CD14-positive monocyte (primary cell): ENCODE measurements around the gene TFAP2E. TPM values are rescaled to one million over a fixed set of nuclear protein-coding genes. Genes with fewer than 3 reads are reported as not detected.

Experiments
- DNase-seq, 3 donors: peaks; one replicate each; pipeline ENCODE4 v3.0.0-alpha.2; 2011 to 2022
- H2AFZ ChIP-seq: 2 replicates; pipeline ENCODE4 v1.6.0; 2012; ENCODE audit warnings: mild to moderate bottlenecking, low read depth, low read length, inconsistent platforms; ENCODE audit not compliant: insufficient read depth, poor library complexity, severe bottlenecking
- H3K27ac ChIP-seq, 2 donors: 1 replicate in 1 of 2; 2 replicates in 1 of 2; pipeline ENCODE4 v1.5.1; 2012 to 2013; ENCODE audit warnings: low read length in 2 of 2, control low read depth in 1 of 2, inconsistent platforms in 1 of 2, low read depth in 1 of 2, mild to moderate bottlenecking in 1 of 2
- H3K27me3 ChIP-seq, 2 donors: one replicate each; pipeline versions ENCODE4 v1.6.0 to v1.6.1; 2011 to 2013; ENCODE audit warnings: low read length in 2 of 2; ENCODE audit not compliant: control insufficient read depth in 2 of 2, insufficient read depth in 2 of 2
- H3K36me3 ChIP-seq, 2 donors: replicated peaks in 1 of 2; 1 replicate in 1 of 2; 2 replicates in 1 of 2; pipeline versions ENCODE4 v1.5.1 to v1.6.1; 2012 to 2013; ENCODE audit warnings: low read length in 2 of 2, control low read depth in 1 of 2, inconsistent platforms in 1 of 2, mild to moderate bottlenecking in 1 of 2; ENCODE audit not compliant: insufficient read depth in 2 of 2, control insufficient read depth in 1 of 2
- H3K4me1 ChIP-seq, 2 donors: 1 replicate in 1 of 2; 2 replicates in 1 of 2; pipeline versions ENCODE4 v1.5.1 to v1.6.1; 2012 to 2013; ENCODE audit warnings: low read length in 2 of 2, control low read depth in 1 of 2, inconsistent platforms in 1 of 2, mild to moderate bottlenecking in 1 of 2, moderate library complexity in 1 of 2; ENCODE audit not compliant: insufficient read depth in 2 of 2, control insufficient read depth in 1 of 2
- H3K4me2 ChIP-seq: replicated peaks from 2 replicates; pipeline ENCODE3; 2012; ENCODE audit warnings: low read length, moderate library complexity, mild to moderate bottlenecking; ENCODE audit not compliant: poor library complexity, severe bottlenecking; ENCODE audit errors: extremely low read depth
- H3K4me3 ChIP-seq, 3 experiments: fragments of 200-600 bp in 1 of 3; sonication (generic) in 1 of 3; replicated peaks in 1 of 3; 1 replicate in 2 of 3; 2 replicates in 1 of 3; pipeline ENCODE4 v1.5.1; 2011 to 2013; ENCODE audit warnings: low read length in 3 of 3, mild to moderate bottlenecking in 3 of 3, control low read depth in 2 of 3, low read depth in 2 of 3, inconsistent platforms in 1 of 3, moderate library complexity in 1 of 3
- H3K79me2 ChIP-seq: 2 replicates; pipeline ENCODE4 v1.6.0; 2012; ENCODE audit warnings: mild to moderate bottlenecking, control low read depth, inconsistent platforms, low read length, moderate library complexity; ENCODE audit not compliant: insufficient read depth
- H3K9ac ChIP-seq: 2 replicates; pipeline ENCODE4 v1.6.0; 2017; ENCODE audit warnings: low read length, mild to moderate bottlenecking; ENCODE audit not compliant: insufficient read depth, poor library complexity, severe bottlenecking
- H3K9me3 ChIP-seq, 2 donors: replicated peaks in 1 of 2; 1 replicate in 1 of 2; 2 replicates in 1 of 2; pipeline versions ENCODE4 v1.5.1 to v1.6.1; 2012 to 2013; ENCODE audit warnings: low read length in 2 of 2, control low read depth in 1 of 2; ENCODE audit not compliant: control insufficient read depth in 1 of 2, insufficient read depth in 1 of 2
- H4K20me1 ChIP-seq: 2 replicates; pipeline ENCODE4 v1.6.0; 2012; ENCODE audit warnings: mild to moderate bottlenecking, low read length, control low read depth, moderate library complexity; ENCODE audit not compliant: insufficient read depth
- H3K27ac Mint-ChIP-seq, 7 donors: one replicate each; pipeline ENCODE4 v1.8.0; 2020; ENCODE audit warnings: mild to moderate bottlenecking in 7 of 7, mixed read lengths in 7 of 7, moderate library complexity in 6 of 7, inconsistent platforms in 2 of 7
- H3K27me3 Mint-ChIP-seq, 3 donors: one replicate each; pipeline ENCODE4 v1.8.0; 2021 to 2022; ENCODE audit warnings: low read depth in 3 of 3, mild to moderate bottlenecking in 3 of 3, mixed read lengths in 3 of 3, moderate library complexity in 3 of 3, inconsistent platforms in 1 of 3
- H3K36me3 Mint-ChIP-seq, 2 donors: one replicate each; pipeline ENCODE4 v1.8.0; 2020; ENCODE audit warnings: mixed read lengths in 2 of 2, inconsistent platforms in 1 of 2, mild to moderate bottlenecking in 1 of 2
- H3K4me1 Mint-ChIP-seq: one replicate; pipeline ENCODE4 v1.8.0; 2020; ENCODE audit warnings: mild to moderate bottlenecking, mixed read lengths
- H3K4me3 Mint-ChIP-seq, 2 donors: one replicate each; pipeline ENCODE4 v1.8.0; 2020; ENCODE audit warnings: mild to moderate bottlenecking in 2 of 2, mixed read lengths in 2 of 2, moderate library complexity in 1 of 2
- H3K9me3 Mint-ChIP-seq, 7 donors: one replicate each; pipeline ENCODE4 v1.8.0; 2020 to 2022; ENCODE audit warnings: mixed read lengths in 7 of 7, mild to moderate bottlenecking in 6 of 7, moderate library complexity in 6 of 7, inconsistent platforms in 2 of 7
- WGBS: methylation state at CpG from one replicate; pipeline ENCODE4 v1.1.5; 2013; ENCODE audit warnings: missing lambda C conversion rate; ENCODE audit not compliant: insufficient coverage; 5-methylcytosine and 5-hydroxymethylcytosine counted together
- intact Hi-C, 2 donors: fragments of 100-400 bp; cut with micrococcal nuclease; formaldehyde crosslinking; loops; one replicate each; pipeline versions ENCODE4 v1.15.0 to v1.15.1; 2023
- polyA plus RNA-seq, 3 donors: library from polyadenylated mRNA; depleted of rRNA in 1 of 3; unstranded in 2 of 3; stranded (reverse) in 1 of 3; fragments of 300-500 nt in 2 of 3; fragments of >200 nt in 1 of 3; fragmentation: Illumina TruSeq in 2 of 3; gene quantifications; 1 replicate in 2 of 3; 2 replicates in 1 of 3; pipeline ENCODE4 v1.2.3, GENCODE V29; 2012 to 2021
- TF ChIP-seq, protein P1 (sequence below): fragments of 200-600 bp; IDR thresholded peaks from one replicate; pipeline ENCODE4 v1.8.0; 2022; ENCODE audit warnings: antibody characterized with exemption, mild to moderate bottlenecking

TFAP2E gene
- polyA plus RNA-seq, 3 donors: 0.77 to 4.5 (median 1.5) TPM

DNA sequence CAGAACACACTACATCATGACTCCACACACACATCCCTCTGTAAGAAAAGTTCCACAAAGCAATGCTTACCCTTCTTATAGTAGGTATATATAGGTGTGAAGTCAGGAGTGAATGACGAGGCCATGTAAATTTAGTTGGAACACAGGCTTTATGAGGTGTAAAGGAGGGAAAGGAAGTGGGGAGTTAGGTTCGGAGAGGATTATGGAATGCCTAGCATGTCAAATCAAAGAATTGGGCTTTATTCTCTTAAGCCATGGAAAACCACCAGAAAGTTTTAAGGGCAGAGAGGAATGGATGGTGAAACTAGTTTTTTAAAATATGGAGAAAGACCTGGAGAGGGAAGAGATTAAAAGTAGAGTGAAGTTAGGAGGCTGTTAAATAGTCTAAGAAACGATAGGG, 26.3 kb downstream of the TFAP2E start:
- Histone ChIP-seq H3K79me2 (no peaks in the 10 kb centered on the region), H3K4me1 (no peaks in the 10 kb centered on the region), H3K4me3 (no peak overlapping the region), H3K4me2 (no peak overlapping the region), H4K20me1 (no peaks in the 10 kb centered on the region), H3K9ac (no peak overlapping the region), H3K36me3 (peaks cover 35 to 61% of the 10 kb centered on the region in 2 donors), H3K27me3 (no peaks in the 10 kb centered on the region), H2AFZ (no peak overlapping the region), H3K27ac (no peak overlapping the region), H3K9me3 (no peaks in the 10 kb centered on the region)
- H3K36me3 Mint-ChIP-seq: peaks cover 45% of the 10 kb centered on the region in 2 donors
- H3K9me3 Mint-ChIP-seq: no peaks in the 10 kb centered on the region
- DNase-seq: no peak
- H3K27me3 Mint-ChIP-seq: no peaks in the 10 kb centered on the region
- H3K4me3 Mint-ChIP-seq: no peak overlapping the region
- H3K27ac Mint-ChIP-seq: no peak overlapping the region
- TF ChIP-seq, protein P1, sequence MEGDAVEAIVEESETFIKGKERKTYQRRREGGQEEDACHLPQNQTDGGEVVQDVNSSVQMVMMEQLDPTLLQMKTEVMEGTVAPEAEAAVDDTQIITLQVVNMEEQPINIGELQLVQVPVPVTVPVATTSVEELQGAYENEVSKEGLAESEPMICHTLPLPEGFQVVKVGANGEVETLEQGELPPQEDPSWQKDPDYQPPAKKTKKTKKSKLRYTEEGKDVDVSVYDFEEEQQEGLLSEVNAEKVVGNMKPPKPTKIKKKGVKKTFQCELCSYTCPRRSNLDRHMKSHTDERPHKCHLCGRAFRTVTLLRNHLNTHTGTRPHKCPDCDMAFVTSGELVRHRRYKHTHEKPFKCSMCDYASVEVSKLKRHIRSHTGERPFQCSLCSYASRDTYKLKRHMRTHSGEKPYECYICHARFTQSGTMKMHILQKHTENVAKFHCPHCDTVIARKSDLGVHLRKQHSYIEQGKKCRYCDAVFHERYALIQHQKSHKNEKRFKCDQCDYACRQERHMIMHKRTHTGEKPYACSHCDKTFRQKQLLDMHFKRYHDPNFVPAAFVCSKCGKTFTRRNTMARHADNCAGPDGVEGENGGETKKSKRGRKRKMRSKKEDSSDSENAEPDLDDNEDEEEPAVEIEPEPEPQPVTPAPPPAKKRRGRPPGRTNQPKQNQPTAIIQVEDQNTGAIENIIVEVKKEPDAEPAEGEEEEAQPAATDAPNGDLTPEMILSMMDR: no peak
- intact Hi-C loops: no loop called here
- no peaks in the 10 kb centered on the region for H3K4me1 Mint-ChIP-seq
- 93% methylated on average over 3 of the region's 3 CpGs for WGBS

DNA sequence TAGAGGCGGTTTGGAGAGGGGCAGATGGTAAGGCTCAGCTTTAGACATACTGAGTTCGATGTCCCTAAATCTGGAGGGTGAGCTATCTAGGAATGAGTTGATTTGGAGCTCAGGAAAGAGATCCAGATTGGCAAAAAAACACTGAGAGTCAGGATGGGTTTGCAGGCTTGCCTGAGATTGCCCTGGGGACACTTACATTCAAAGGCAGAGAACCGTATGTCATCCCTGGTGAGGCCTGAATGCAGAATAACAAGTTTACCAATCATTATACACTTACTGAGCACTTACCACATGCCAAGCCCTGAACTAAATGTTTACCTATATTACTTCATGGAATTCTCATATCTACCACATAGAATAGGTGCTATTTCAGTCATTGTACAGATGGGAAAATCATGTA, 27.5 kb downstream of the TFAP2E start:
- peaks cover 51 to 54% of the 10 kb centered on the region in 2 donors for H3K36me3 Mint-ChIP-seq
- no peaks in the 10 kb centered on the region for H3K4me1 Mint-ChIP-seq
- Histone ChIP-seq H3K9me3 (no peaks in the 10 kb centered on the region), H3K9ac (no peak overlapping the region), H3K4me2 (no peak overlapping the region), H3K27ac (no peak overlapping the region), H3K79me2 (no peaks in the 10 kb centered on the region), H3K4me1 (no peaks in the 10 kb centered on the region), H2AFZ (no peak overlapping the region), H3K4me3 (no peak overlapping the region), H3K36me3 (peaks cover 45 to 69% of the 10 kb centered on the region in 2 donors), H4K20me1 (peaks cover 4% of the 10 kb centered on the region), H3K27me3 (no peaks in the 10 kb centered on the region)
- intact Hi-C loops: no loop called here
- no peaks in the 10 kb centered on the region for H3K27me3 Mint-ChIP-seq
- H3K27ac Mint-ChIP-seq: no peak overlapping the region
- DNase-seq: no peak
- TF ChIP-seq, protein P1: no peak
- H3K9me3 Mint-ChIP-seq: no peaks in the 10 kb centered on the region
- no peak overlapping the region for H3K4me3 Mint-ChIP-seq
- 92% methylated on average over 2 of the region's 3 CpGs for WGBS
